Stimulated activated CD4-positive, alpha-beta T cell treated with anti-CD3 and anti-CD28 coated beads, Interleukin-4, amount 100 ng/mL, for 4 hours (primary cell): Measurements from ENCODE around the gene SUB1.
A peak's percentile ranks its signal among the peaks of the same experiment; 100 is the strongest.
"Not testable (repeated sequence)": the region's sequence is repeated elsewhere in the genome, so short reads cannot be mapped to it uniquely, and the experiment has no call there.

Experiments used
- DNase-seq, 2 experiments: peaks; one replicate each; pipeline ENCODE4 v3.0.0-alpha.2; 2020

SUB1 gene

DNA sequence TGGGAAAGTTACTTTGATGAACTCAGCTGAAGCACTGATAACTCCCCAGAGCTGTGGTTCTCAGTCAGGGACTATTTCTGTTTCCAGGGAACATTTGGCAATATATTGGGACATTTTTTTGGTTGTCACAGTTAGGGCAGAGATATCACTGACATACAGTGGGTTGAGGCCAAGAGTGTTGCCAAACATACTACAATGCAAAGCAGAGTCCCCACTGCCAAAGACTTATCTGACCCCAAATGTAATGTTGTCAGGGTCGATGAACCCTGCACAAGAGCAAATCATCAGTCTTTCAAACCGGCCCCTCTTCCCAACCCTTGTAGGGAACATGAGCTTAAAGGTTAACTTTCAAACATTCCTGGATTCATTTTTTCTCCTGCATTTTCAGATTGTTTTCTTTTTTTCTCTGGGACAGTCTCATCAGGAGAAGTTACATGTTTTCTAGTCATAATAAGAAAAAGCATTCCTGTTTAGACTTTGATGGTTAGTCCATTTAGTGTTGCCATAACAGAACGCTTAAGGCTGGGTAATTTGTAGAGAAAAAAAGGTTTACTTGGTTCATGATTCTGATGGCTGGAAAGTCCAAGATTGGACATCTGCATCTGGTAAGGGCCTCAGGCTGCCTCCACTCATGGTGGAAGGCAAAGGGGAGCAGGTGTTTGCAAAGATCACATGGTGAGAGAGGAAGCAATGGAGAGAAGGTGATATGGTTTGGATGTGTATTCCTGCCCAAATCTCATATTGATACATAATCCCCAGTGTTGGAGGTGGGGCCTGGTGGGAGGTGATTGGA lies 18.8 kb upstream of the SUB1 start:
- DNase-seq: no peak

DNA sequence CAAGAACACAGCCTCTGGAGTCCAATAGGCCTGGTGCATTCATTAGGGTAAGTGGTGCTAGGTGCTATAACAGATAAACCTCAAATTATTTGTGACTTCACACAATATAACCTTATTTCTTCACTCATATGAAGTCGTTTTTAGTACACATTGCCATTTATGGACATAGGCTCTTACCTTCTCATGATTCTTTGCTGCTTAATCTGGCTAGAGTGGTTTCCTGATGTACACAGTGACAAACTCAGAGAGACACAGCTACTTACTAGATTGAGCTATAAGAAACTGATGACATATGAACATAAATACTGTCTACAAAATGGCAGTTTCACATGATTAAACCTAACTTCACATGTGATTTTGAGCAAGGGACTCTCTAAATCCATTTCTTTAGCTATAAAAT lies 14.2 kb upstream of the SUB1 start:
- DNase-seq: no peak

DNA sequence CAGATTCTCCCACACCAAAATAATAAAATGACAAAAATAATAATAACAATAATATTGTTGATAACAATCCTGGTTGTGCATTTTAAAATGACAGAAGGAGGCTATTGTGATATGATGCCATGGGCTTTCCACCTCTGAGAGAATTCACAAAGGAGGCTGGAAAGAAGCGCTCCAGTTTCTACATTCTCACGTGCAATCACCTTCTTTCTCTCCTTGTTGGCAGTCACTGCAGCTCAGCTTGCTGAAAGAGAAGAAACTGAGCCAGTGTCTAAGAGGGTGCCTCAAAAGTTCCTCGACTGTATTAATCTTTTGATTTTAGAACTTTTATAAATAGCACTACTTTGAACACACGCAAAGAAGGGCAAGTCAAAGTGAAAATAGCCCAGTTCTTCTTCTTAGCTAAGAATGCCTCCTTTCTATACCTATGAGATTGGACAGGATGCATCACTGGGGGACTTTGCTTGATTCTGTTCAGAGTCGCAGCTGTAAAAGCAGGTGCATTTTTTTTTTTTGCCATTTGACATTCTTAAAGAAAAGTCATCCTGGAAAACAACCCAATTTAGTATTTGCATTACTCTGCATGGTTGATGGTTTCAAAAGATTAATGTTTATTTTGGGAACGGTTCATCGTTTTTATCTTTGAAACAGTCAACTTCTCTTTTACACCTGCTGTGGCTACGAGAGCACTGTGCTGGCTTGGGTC lies 12.4 kb upstream of the SUB1 start:
- DNase-seq: no peak

DNA sequence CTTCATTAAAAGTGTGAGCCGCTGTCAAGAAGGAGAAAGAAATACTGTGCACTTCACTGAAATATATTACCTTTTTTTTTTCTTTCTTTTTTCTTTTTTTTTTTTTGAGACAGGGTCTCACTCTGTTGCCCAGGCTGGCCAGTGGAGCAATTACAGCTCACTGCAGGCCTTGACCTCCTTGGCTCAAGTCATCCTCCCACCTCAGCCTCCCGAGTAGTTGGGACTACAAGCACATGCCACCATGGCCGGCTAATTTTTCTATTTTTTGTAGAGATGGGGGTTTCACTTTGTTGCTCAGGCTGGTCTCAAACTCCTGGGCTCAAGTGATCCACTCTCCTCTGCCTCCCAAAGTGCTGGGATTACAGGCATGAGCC lies 11.9 kb upstream of the SUB1 start:
- DNase-seq: not testable (repeated sequence)

DNA sequence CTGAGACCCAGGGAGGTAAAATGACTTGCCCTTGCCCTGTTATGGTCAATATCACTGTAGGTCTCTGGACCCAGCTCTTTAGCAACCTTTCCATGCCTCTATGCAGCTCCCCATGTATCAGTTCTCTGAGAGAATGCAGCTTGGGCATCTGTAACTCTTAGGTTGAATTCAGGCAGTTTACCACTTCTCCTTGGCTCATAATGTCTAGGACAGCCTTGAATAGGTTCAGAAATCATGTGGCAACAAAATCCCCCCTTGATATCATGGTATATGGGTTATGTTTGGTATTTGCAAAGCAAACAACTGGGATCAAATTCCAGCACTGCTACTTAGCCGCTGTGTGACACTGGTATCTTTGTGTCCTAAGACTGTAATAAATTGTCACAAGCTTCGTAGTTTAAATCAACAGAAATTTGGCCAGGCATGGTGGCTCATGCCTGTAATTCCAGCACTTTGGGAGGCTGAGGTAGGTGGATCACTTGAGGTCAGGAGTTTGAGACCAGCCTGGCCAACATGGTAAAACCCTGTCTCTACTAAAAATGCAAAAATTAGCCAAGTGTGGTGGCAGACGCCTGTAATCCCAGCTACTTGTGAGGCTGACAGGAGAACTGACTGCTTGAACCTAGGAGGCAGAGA lies 10.7 kb upstream of the SUB1 start:
- DNase-seq: no peak

DNA sequence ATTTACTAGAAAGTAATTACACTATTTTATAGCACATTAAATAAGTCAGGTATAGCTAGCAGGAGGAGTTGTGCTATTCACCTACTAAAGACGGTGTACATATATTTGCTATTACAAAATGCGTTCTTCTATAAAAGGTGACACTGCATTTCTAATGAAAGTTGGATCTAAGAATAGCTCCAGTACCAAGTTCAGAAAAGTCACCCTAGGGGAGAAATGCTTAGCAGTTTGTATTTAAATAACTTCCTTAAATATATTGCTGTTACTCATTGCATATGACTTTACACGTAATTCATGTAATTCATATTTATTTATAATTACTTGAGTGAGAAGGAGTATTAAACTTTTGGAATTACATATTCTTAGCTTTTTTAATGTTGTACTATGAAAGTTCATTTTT lies 7.0 kb upstream of the SUB1 start:
- DNase-seq: no peak

DNA sequence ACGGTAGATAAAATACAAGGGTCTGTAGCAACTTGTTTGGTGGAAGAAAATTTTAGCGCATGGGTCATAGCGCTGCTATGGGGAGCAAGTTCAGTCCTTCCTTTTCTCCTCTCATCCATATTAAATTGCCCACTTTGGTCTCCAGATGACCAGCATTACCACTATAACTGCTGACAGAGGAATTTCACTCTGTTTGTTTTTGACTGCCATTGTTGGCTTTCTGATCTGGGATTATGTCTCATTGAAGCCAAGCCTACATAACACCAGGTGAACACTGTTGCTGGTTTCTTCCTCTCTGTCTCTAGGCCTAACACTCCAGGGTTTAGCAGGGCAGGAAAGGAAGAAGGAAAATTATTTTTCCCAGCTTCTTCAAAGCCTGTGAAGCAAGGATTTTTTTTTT lies 6.6 kb upstream of the SUB1 start:
- DNase-seq: no peak

DNA sequence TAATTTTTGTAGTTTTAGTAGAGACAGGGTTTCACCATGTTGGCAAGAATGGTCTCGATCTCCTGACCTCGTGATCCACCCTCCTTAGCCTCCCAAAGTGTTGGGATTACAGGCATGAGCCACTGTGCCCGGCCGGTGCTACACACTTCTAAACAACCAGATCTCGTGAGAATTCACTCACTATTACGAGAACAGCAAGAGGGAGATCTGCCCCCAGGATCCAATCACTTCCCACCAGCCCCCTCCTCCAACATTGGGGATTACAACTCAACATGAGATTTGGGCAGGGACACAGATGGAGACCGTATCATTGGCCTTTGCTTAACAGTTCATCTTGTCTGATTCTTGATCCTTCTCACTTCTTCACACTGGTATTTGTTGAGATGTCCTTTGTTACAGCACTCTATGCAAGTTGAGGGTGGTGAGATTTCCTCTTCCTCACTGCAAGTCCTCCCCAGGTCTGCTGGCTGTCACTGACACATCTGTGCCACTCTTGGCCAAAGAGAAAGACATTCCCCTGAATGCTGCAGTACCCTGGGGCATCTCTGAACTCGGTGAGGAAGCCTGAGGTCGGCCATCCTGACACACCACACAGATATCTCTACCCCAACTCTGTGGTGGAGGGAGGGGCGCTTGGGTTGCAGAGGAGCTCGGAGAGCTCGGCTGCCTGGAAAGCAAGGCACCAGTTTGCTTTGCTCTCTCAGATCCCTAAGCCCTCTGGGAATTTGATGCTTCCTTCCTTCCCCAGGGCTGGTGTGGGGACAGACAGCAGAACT lies 4.2 kb upstream of the SUB1 start:
- DNase-seq: no peak

DNA sequence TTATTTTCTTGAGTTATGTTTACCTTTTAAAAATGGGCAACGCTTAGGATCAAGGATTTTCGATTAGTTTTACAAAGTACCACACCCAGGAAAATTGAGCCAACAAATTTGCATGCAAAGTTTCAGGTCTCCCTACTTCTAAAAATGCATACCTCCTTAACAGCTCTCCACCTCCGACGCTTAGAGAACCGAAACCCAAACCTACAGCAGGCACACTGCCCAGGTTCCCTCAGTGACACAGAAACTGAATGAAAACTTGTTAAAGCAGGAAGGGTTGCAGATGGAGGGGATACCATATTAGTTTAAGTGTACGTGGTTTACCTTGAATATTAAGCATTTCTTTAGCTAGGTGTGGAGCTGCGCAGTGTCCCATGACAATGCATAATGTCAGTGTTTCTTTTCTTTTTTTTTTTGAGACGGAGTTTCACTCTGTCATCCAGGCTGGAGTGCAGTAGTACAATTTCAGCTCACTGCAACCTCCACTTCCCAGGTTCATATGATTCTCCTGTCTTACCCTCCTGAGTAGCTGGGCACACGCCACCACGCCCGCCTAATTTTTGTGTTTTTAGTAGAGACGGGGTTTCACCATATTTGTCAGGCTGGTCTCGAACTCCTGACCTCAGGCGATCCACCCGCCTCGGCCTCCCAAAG lies 1.6 kb upstream of the SUB1 start:
- DNase-seq: peak in 1 of 2 experiments; percentile 16

DNA sequence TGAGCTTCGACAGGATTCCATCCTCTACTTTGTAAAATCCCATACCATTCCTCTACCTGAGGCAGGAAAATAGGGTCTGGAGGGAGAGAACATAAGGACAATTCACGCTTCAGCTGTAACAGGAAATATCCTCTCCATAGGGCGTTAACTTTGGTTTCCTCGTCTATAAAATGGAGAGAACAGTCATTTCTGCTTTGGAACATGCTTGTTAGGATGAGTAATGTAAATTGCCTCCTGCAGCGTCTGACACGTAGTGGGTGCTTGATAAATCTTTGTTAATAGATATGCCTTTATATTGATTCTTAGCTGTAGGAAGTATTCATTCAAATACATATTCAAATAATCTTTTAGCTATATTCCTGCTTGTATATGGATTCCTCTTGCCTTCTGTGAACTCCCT lies 711 bp upstream of the SUB1 start:
- DNase-seq: no peak

DNA sequence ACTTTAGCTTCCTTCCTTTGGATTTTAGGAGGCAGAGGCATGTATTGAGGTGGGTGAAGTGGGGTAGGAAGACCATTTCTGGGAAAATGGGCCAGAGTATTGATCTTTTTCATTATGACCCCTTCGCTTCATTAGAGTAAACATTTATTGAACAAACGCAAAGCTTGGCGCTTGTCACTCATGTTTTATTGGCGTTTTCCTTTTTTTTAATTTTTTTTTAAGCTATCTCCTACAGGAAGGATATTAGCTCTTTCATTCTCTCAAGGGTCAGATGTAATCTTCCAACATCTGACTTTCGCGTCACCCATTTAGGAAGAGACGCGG lies 273 bp upstream of the SUB1 start:
- DNase-seq: no peak

DNA sequence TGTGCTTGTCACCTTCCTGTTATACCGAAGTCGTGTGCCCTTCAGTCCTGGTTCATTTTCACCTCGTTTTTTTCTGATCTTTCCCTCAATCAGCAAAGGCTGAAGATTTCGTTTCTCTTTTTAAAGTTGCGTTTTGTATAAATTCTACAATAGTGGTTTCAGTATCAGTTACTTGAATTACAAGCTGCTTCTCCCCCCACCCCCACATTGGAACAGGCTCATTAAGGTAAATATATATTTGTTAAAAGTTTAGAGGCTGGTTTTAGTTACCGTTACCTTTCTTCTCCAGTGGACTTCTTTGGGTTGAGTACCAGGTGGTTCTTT lies 881 bp downstream of the SUB1 start:
- DNase-seq: peak in 1 of 2 experiments; percentile 6

DNA sequence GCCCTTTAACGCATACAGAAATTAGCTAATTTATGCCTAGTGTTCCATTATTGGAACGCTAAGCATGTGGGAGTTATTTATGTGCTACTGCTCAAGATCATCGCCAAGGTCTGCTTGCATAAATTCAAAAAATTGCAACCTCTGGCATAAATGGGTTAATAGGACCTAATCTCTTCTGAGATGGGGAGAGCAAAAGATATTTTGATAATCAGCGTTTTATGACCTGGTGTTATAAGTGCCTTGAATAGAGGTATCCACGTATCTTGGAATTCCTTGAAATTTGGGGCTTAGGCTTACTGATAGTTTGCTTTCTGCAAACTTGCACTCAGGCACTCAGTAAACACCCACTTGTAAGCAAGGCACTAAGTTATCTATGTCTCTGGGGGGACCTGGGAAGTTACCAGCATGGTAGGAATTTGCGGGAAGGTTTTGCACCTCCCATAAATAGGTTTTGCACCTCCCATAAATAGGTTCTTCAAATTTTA lies 1.8 kb downstream of the SUB1 start:
- no peak for DNase-seq

DNA sequence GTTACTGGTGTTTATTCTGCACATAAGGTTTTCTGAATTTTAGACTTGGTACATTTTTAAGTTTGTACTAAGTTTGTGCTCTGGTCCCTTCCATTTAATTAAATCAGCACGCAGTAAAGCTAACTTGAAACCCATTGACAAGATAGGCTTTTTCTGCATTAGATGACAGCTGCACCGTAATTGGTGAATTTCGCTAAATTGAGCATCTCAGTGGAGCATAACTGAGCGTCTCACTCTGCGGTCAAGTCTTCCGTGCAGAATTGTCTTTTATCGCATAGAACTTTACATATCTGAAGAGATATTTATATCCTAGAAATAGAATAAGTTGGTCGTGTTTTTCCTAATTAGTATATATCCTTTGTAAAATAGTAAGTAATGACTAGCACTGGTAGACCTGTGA lies 4.1 kb downstream of the SUB1 start:
- DNase-seq: no peak

DNA sequence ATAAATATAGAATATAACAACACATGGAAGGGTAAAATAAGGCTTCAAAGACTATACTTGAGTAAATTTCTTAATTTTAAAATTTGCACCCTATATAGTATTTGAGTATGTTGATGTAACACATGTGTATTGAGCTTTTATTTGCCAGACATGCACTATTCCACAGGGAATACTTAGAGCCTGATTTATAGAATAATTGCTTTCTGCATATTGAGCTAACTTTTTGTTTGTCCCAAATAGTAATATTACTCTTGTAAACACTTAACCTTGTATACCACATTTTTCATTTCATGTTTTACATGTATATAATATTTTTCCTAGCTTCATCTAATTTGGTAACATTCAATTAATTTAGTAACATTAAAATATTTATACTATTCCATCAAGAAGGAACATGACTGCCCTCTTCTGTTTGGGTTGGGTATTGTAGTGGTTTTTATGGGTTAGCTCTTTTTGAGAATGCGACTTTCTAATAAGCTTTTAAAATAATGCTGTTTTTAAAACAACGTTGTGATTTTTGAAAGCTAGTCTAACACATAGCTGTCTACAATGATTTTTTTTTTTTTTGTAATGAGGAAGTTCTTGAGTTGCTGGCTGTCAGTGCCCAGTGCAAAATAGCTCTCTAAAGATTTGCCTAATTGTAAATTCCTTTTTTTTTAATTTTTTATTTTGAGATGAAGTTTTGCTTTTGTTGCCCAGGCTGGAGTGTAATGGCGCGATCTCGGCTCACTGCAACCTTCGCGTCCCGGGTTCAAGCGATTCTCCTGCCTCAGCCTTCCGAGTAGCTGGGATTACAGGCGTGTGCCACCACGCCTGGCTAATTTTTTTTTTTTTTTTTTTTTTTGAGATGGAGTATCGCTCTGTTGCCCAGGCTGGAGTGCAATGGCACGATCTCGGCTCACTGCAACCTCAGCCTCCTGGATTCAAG lies 4.8 kb downstream of the SUB1 start:
- no peak for DNase-seq

DNA sequence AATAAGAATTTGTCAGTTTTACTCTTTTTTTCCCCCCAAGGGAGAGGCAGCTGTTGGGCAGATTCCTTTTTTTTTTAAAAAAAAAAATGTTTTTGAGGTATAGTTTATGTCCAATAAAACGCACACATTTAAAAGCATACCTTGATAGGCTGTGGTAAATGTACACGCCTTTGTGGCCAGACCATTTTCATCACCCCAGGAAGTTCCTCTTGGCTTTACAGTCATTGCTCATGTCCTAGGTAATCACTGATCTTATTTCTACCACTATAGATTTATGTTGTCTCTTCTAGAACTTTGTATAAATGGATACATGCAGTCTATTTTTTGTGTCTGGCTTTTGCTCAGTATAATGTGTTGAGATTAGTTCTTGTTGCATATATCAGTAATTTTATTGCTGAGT lies 9.8 kb downstream of the SUB1 start:
- DNase-seq: no peak

DNA sequence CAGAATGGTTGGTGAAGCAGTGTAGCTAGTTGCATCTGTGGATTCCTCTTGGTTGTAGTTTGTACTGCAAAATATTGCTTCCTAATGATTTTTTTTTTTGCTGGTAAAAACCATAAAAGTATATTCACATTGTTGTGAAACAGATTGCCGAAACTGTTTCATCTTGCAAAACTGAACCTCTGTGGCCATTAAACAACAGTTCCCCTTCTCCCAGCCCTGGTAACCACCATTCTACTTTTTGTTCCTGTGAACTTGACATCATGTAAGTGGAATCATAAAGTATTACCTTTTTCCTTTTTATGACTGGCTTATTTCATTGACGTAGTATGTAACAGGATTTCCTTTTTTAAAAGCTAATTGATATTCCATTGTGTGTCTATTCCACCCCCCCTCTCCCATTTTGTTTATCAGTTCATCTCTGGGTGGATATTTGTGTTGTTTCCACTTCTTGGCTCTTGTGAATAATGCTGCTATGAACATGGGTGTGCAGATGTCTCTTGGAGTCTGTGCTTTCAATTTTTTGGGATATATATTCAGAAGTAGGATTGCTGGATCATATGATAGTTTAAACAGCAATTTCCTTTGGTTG lies 11.8 kb downstream of the SUB1 start:
- DNase-seq: no peak

DNA sequence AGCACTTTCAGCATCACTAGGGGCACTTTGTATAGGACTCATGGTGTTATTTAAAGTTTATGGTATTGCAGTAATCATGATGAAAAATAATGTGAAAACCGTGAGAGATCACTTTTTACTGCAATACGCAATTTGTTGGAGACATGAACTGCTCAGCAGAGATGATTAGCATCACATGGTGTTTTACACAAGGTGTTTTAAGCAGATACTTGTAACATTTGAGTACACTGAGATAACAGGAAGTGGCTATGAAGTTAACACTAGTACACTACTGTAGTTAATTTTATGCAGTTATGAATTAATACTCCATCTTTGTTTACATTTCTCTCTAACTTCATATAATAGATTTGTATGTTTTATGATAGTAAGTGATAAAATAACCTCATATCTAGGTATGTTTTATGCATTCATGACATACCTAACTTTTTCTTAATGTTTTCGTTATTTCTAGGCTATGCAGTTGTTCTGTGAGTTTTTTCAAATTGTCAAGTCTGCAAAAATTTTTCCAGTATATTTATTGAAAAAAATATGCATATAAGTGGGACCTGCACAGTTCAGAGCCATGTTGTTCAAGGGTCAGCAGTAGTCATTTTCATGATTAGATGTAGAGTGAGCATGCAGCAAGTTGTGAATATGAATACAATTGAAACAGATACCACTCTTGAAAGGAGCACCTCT lies 13.0 kb downstream of the SUB1 start:
- DNase-seq: no peak

DNA sequence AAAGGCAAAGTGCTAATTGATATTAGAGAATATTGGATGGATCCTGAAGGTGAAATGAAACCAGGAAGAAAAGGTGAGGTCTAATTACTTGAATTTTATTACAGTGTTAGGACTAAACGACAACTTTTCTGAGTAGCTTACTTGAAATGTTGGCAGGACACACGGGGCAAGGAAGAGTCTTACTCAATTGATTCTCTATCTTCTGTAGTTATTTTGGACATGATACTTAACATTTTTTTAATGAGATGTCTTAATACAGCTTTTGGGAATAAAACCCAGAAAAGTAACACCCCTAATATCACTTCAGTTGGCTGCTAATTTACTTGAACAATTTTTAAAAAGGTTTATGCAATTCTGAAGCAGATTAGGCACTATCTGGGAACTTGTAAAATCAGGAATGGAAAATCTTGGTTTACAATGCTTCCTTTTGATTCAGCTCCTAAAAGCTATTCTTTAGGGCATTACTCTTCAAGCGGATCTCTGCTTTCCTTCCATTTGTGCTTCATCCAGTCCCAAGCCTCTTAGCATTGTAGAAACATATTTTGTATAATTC lies 13.7 kb downstream of the SUB1 start:
- no peak for DNase-seq

DNA sequence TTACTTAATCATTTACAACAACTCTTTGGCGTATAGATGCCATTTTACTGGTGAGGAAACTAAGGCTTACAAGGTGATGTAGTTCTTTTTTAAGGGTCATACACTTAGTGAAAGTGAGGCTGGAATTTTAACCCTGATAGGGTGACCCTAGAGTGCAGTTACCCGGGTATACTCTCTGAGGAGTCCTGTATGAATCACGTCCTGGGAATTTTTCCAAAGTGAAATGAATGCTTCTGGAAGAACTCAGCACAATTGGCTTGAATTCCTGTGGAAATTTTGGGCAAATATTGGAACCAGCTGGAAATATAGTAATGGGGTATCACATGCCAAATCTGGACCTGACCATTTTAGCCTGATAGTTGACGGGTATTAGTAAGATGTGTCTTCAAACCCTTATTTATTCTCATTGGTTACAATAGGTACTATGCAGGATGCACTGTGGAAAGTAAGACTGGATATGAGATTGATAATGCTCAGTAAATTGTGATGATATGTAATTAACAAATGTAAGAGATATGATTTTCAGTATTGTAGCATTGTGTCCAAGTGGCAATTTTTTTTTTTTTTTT lies 14.8 kb downstream of the SUB1 start:
- no peak for DNase-seq
